Epithelial cell of proximal tubule (primary cell): ENCODE measurements around the gene LINC01488. TPM values are rescaled to one million over a fixed set of nuclear protein-coding genes. Genes with fewer than 3 reads are reported as not detected.
A peak's percentile ranks its signal among the peaks of the same experiment; 100 is the strongest.

Experiments
- DNase-seq: peaks from one replicate; pipeline ENCODE4 v3.0.0-alpha.2; 2011; ENCODE audit warnings: low read depth
- H3K4me3 ChIP-seq: 2 replicates; pipeline ENCODE4 v1.5.1; 2011; ENCODE audit warnings: low read depth, mild to moderate bottlenecking, low read length
- total RNA-seq: library from RNA; depleted of rRNA; stranded (reverse); fragments of >200 nt; gene quantifications from 2 replicates; pipeline ENCODE4 v1.2.3, GENCODE V29; 2015
- TF ChIP-seq, protein P1 (sequence below): conservative IDR thresholded peaks from 2 replicates; pipeline ENCODE4 v1.5.1; 2012; ENCODE audit warnings: low read depth, mild to moderate bottlenecking, low read length

Gene LINC01488
- total RNA-seq, 1 donor from 2014 or later, result not detected

DNA sequence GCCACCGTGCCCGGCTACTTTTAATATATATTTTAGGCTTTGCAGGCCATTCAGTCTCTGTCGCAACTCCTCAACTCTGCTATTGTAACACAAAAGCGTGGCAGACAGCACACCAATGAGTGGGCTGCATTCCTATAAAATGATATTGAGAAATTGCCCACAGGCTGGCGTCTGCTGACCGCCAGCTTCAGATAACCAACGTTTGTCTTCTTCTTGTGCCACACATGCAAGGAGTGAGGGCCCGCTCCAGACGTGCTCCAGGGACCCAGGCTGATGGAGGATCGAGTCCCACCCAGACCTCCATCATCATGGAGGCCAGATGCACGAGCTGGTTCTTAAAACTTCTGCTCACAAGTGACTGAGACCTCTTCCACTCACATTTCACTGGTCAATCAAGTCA lies 35.4 kb upstream of the LINC01488 start:
- TF ChIP-seq, protein P1, sequence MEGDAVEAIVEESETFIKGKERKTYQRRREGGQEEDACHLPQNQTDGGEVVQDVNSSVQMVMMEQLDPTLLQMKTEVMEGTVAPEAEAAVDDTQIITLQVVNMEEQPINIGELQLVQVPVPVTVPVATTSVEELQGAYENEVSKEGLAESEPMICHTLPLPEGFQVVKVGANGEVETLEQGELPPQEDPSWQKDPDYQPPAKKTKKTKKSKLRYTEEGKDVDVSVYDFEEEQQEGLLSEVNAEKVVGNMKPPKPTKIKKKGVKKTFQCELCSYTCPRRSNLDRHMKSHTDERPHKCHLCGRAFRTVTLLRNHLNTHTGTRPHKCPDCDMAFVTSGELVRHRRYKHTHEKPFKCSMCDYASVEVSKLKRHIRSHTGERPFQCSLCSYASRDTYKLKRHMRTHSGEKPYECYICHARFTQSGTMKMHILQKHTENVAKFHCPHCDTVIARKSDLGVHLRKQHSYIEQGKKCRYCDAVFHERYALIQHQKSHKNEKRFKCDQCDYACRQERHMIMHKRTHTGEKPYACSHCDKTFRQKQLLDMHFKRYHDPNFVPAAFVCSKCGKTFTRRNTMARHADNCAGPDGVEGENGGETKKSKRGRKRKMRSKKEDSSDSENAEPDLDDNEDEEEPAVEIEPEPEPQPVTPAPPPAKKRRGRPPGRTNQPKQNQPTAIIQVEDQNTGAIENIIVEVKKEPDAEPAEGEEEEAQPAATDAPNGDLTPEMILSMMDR, result no peak
- no peak overlapping the region for H3K4me3 ChIP-seq
- DNase-seq, result no peak

DNA sequence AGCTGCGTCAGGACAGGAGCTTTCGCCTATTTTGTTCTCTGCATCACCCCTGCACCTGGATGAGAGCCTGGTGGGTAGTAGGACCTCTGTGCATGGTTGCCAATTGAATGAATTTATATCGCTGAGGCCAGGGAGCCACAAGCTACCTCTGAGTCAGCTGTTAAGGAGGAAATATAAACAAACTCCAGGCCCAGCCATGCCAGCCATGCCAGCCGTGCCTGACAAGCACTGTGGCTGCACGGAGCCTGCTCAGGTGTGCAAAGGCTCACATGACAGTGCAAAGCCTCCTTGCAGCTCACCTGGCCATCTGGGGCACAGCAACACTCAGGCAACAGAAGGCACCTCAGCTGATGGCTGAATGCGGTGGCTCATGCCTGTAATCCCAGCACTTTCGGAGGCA lies 33.7 kb upstream of the LINC01488 start:
- no peak for DNase-seq
- no peak overlapping the region for H3K4me3 ChIP-seq
- TF ChIP-seq, protein P1, result no peak

DNA sequence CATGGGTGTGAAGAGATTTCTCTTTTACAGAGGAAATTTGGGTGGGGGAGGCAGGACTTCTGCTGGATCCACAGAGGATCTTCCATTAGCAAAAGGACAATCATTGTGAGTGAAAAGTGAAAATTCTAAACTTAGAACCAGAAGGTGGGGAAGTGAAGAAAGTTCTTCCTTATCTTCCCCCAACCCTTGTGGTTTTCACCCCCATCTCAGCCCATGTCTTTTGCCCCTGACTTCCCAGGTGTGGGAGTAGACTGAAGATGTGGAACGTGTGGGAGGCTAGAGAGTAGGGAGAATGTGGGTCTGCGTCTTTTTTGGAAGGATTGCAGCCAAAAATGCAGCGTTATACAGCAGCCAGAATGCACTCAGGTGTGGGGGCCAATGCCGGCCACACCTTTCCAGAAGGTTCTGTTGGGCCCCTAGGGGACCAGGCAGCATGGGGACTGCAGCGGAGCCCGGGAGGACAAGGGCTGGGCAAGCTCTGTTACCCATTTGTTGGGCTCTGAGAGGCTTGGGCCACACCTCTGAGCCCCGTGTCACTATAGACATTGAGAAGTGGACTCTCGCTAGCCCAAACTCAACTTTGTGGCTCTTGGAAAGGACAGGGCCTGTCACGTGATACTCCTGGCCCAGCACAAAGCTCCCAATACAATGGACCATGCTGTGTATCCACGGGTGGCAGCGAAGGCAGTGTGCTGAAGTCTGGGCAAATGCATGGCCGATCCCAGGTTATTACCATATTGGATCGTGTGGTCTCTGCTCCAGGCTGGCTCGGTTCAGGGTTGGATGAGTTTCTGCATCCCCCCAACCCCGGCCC lies 32.8 kb upstream of the LINC01488 start:
- H3K4me3 ChIP-seq, result no peak overlapping the region
- DNase-seq, result no peak
- TF ChIP-seq, protein P1, result no peak

DNA sequence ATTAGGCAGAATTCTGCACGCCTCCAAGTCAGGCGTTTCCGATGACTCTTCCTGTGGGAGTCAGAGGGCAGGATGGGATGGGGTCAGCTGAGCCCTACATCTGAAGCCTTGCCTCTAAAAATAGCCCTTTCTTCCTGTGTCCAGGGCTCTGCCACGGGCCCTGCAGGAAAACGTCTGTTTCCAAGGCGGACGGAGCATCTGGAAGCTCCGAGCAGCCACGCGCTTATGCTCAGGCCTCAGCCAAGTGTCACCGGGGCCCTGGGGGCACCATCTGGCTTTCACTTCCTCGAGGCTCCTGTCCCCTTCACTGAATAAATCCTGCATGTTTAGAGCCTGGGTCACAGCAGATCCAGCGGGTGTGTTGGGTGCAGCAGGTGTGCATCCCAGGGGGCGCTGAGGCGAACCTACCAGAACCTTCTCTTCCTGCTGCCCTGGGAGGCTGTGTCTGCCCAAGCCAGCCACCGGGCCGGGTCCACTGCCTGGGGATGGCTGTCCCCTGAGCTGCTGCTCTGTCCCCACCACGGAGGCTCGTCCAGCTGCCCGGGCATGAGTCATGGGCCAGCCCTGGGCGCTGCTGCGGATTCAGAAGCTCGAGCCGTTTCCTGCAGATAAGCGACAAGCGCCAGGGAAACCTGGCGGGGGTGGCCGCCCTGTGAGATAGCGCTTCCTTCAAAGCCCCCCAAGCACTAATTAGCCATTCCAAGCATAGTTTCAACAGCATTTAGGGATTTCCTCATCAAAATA lies 32.0 kb upstream of the LINC01488 start:
- no peak overlapping the region for H3K4me3 ChIP-seq
- DNase-seq, result no peak
- TF ChIP-seq, protein P1, result peak; percentile 3

DNA sequence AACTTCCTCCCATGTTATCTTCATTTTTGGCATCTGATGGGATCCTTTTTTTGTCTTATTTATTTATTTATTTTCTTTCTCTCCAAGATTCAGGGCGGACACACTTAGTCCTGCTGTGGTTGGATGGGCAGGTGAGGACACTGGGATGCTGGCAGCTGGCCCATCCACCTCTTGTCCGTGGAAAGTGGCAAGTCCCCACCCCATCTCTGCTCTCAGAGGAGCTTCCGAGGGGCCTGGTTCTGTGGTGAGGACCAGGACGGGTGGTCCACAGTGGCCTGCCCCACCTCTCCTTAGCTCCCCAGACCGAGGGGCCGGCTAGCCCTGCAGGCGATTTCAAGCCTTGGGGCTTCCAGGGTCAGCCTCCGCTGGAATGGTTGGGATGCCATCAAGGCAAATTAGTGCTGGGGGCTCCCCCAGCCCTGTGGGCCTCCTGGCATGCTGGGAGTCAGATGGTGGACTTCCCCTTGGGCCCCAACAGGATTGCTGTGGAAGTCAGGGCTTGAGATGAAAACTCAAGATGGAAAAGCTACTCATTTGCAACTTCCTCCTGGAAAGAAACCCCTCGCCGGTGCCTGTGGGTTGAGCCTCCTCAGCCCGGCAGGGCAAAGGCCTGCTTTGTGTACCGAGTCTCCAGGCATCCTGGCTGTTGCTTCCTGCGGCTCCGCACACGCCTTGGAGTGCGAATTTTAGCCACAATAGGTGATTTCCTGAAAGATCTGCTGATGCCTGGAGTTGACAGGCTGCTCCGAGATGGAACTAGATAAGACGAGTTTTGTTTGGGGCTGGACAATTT lies 31.2 kb upstream of the LINC01488 start:
- DNase-seq, result no peak
- no peak overlapping the region for H3K4me3 ChIP-seq
- TF ChIP-seq, protein P1, result no peak

DNA sequence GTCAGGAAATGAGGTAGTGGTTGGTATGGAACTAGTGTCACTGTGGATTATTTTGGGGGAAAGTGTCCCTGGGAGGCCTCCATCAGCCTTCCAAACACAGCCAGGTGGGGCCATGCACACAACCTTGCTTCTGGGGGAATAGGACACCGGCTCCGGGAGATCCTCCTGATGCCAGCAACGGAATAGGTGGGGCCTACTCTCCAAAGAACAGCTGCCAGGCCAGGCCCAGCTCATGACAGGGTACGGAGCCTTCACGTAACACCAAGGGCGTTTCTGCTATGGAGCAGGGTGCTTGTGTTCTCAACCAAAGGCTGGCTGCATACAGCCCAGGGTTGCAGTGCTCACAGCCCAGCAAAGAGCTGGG lies 30.6 kb upstream of the LINC01488 start:
- H3K4me3 ChIP-seq, result no peak overlapping the region
- TF ChIP-seq, protein P1, result no peak
- DNase-seq, result no peak
